ENCODE results near the gene APBB1.

GRCh38 chr11:6350043-6350442 is 68.9 kb downstream of the APBB1 start:
- TF ChIP-seq CTCF (IDR thresholded peaks at IDR 0.05) (no peak), EZH2 (IDR thresholded peaks at IDR 0.05; ENCODE audit: borderline replicate concordance, insufficient read depth, low read depth, low read length, poor library complexity, severe bottlenecking) (no peak)
